ENCODE measurements around the gene PHLDA2.

- TF ChIP-seq CHD7 (IDR thresholded peaks at IDR 0.05; ENCODE audit: low read depth, low read length) (no peak), MEF2A (IDR thresholded peaks at IDR 0.05; ENCODE audit: control insufficient read depth, low read depth, low read length) (no peak)
These were observed 47.9 kb upstream of the PHLDA2 start for GRCh38 chr11:2977113-2977512.

Measured in K562 (cell line).